H9 (cell line): ENCODE results near the gene MTNR1B. TPM values are rescaled to one million over a fixed set of nuclear protein-coding genes. Genes with fewer than 3 reads are reported as not detected.

Experiments used
- DNase-seq: peaks from one replicate; pipeline ENCODE4 v3.0.0-alpha.2; 2017
- H2AFZ ChIP-seq: one replicate; pipeline ENCODE4 v1.6.1; 2013; ENCODE audit warnings: mild to moderate bottlenecking, low read length, control low read depth, moderate library complexity
- H2AK5ac ChIP-seq: 2 replicates; pipeline ENCODE4 v1.6.1; 2013; ENCODE audit warnings: low read length, control low read depth, mixed read lengths; ENCODE audit not compliant: insufficient read length
- H2BK120ac ChIP-seq: one replicate; pipeline ENCODE4 v1.6.1; 2013; ENCODE audit warnings: low read depth, mild to moderate bottlenecking, low read length, control low read depth, inconsistent platforms; ENCODE audit not compliant: poor library complexity, severe bottlenecking
- H2BK12ac ChIP-seq: 2 replicates; pipeline ENCODE4 v1.6.1; 2013; ENCODE audit warnings: low read length, control low read depth, mixed read lengths, low read depth; ENCODE audit not compliant: insufficient read length
- H2BK15ac ChIP-seq: 2 replicates; pipeline ENCODE4 v1.6.1; 2013; ENCODE audit warnings: low read depth, low read length, control low read depth
- H2BK20ac ChIP-seq: one replicate; pipeline ENCODE4 v1.6.1; 2013; ENCODE audit warnings: low read depth, mild to moderate bottlenecking, low read length, control low read depth, inconsistent platforms; ENCODE audit not compliant: poor library complexity, severe bottlenecking
- H2BK5ac ChIP-seq: 2 replicates; pipeline ENCODE4 v1.6.1; 2013; ENCODE audit warnings: low read length, control low read depth, mixed read lengths; ENCODE audit not compliant: insufficient read length
- H3K14ac ChIP-seq: 2 replicates; pipeline ENCODE4 v1.6.1; 2013; ENCODE audit warnings: low read length, control low read depth; ENCODE audit not compliant: insufficient read depth
- H3K18ac ChIP-seq: 2 replicates; pipeline ENCODE4 v1.6.1; 2013; ENCODE audit warnings: low read depth, mild to moderate bottlenecking, mixed read lengths, low read length, control low read depth; ENCODE audit not compliant: insufficient read length
- H3K23ac ChIP-seq: 2 replicates; pipeline ENCODE4 v1.6.1; 2013; ENCODE audit warnings: low read length, control low read depth, mixed read lengths, low read depth; ENCODE audit not compliant: insufficient read length
- H3K23me2 ChIP-seq: 2 replicates; pipeline ENCODE4 v1.6.1; 2013; ENCODE audit warnings: low read depth, mild to moderate bottlenecking, mixed read lengths, low read length, control low read depth; ENCODE audit not compliant: insufficient read length, poor library complexity, severe bottlenecking
- H3K27ac ChIP-seq: 2 replicates; pipeline ENCODE4 v1.5.1; 2013; ENCODE audit warnings: low read length, control low read depth, mixed read lengths, low read depth; ENCODE audit not compliant: insufficient read length
- H3K27me3 ChIP-seq: 2 replicates; pipeline ENCODE4 v1.6.1; 2013; ENCODE audit warnings: low read length, control low read depth, inconsistent platforms; ENCODE audit not compliant: insufficient read depth
- H3K4ac ChIP-seq: 2 replicates; pipeline ENCODE4 v1.6.1; 2013; ENCODE audit warnings: low read depth, mild to moderate bottlenecking, control low read depth, inconsistent platforms, low read length, moderate library complexity
- H3K4me1 ChIP-seq: 2 replicates; pipeline ENCODE4 v1.6.1; 2013; ENCODE audit warnings: low read length, control low read depth, inconsistent platforms; ENCODE audit not compliant: insufficient read depth
- H3K4me2 ChIP-seq: 2 replicates; pipeline ENCODE4 v1.6.1; 2013; ENCODE audit warnings: low read length, control low read depth, mixed read lengths; ENCODE audit not compliant: insufficient read length, insufficient read depth
- H3K56ac ChIP-seq: 2 replicates; pipeline ENCODE4 v1.6.1; 2013; ENCODE audit warnings: low read depth, mild to moderate bottlenecking, mixed read lengths, low read length, control low read depth; ENCODE audit not compliant: insufficient read length
- H3K79me1 ChIP-seq: 2 replicates; pipeline ENCODE4 v1.6.1; 2013; ENCODE audit warnings: low read depth, mild to moderate bottlenecking, moderate library complexity, low read length, control low read depth, inconsistent platforms; ENCODE audit not compliant: insufficient read depth, poor library complexity, severe bottlenecking
- H3K79me2 ChIP-seq: 2 replicates; pipeline ENCODE4 v1.6.1; 2013; ENCODE audit warnings: low read length, control low read depth, inconsistent platforms; ENCODE audit not compliant: insufficient read depth
- H3K9ac ChIP-seq: 2 replicates; pipeline ENCODE4 v1.6.1; 2013; ENCODE audit warnings: low read length, control low read depth, mixed read lengths; ENCODE audit not compliant: insufficient read length; ENCODE audit errors: extremely low read depth
- H3K9me3 ChIP-seq: one replicate; pipeline ENCODE4 v1.6.1; 2013; ENCODE audit warnings: low read depth, low read length, inconsistent platforms; ENCODE audit not compliant: control insufficient read depth
- H3T11ph ChIP-seq: one replicate; pipeline ENCODE4 v1.6.1; 2013; ENCODE audit warnings: mild to moderate bottlenecking, low read length, control low read depth, inconsistent platforms
- H4K20me1 ChIP-seq: one replicate; pipeline ENCODE4 v1.6.1; 2013; ENCODE audit not compliant: control insufficient read depth, insufficient read length, insufficient read depth
- H4K5ac ChIP-seq: 2 replicates; pipeline ENCODE4 v1.6.1; 2013; ENCODE audit warnings: low read depth, mild to moderate bottlenecking, mixed read lengths, low read length, control low read depth; ENCODE audit not compliant: insufficient read length
- H4K8ac ChIP-seq: replicated peaks from 2 replicates; pipeline ENCODE4 v1.6.1; 2013; ENCODE audit warnings: low read length, control low read depth, mixed read lengths, low read depth; ENCODE audit not compliant: insufficient read length
- H4K91ac ChIP-seq: 2 replicates; pipeline ENCODE4 v1.6.1; 2013; ENCODE audit warnings: low read depth, mild to moderate bottlenecking, moderate library complexity, mixed read lengths, low read length, control low read depth; ENCODE audit not compliant: insufficient read length
- H3K27ac Mint-ChIP-seq, 3 experiments: 2 replicates in 2 of 3; 3 replicates in 1 of 3; pipeline ENCODE4 v1.8.0; 2020 to 2021; ENCODE audit warnings: mixed read lengths in 3 of 3, mild to moderate bottlenecking in 1 of 3, moderate library complexity in 1 of 3
- H3K27me3 Mint-ChIP-seq: 2 replicates; pipeline ENCODE4 v1.8.0; 2021; ENCODE audit warnings: low read depth, mild to moderate bottlenecking, moderate library complexity, mixed read lengths
- H3K36me3 Mint-ChIP-seq, 3 experiments: 2 replicates in 2 of 3; 3 replicates in 1 of 3; pipeline ENCODE4 v1.8.0; 2020 to 2021; ENCODE audit warnings: low read depth in 3 of 3, mixed read lengths in 3 of 3; ENCODE audit not compliant: insufficient read depth in 1 of 3
- H3K4me1 Mint-ChIP-seq, 2 experiments: 2 replicates each; pipeline ENCODE4 v1.8.0; 2020; ENCODE audit warnings: mixed read lengths in 2 of 2
- H3K4me3 Mint-ChIP-seq, 2 experiments: 2 replicates in 1 of 2; 3 replicates in 1 of 2; pipeline ENCODE4 v1.8.0; 2020 to 2021; ENCODE audit warnings: mild to moderate bottlenecking in 2 of 2, mixed read lengths in 2 of 2, moderate library complexity in 1 of 2
- H3K9me3 Mint-ChIP-seq, 2 experiments: 2 replicates in 1 of 2; 3 replicates in 1 of 2; pipeline ENCODE4 v1.8.0; 2020; ENCODE audit warnings: mild to moderate bottlenecking in 2 of 2, mixed read lengths in 2 of 2, moderate library complexity in 1 of 2
- WGBS: extraction: QIAGEN DNeasy Blood & Tissue Kit; methylation state at CpG from one replicate; pipeline ENCODE4 v1.1.7; 2013; ENCODE audit warnings: missing lambda C conversion rate, low lambda C conversion rate, mixed read lengths; ENCODE audit not compliant: insufficient read length; ENCODE audit errors: extremely low coverage; 5-methylcytosine and 5-hydroxymethylcytosine counted together
- total RNA-seq: library from RNA; stranded (reverse); gene quantifications from 2 replicates; pipeline ENCODE4 v1.2.1, GENCODE V29; 2021
- TF ChIP-seq, protein P1 (sequence below): fragments of 200-600 bp; sonication (generic); conservative IDR thresholded peaks from 3 replicates; pipeline ENCODE4 v1.8.0; 2021; ENCODE audit warnings: antibody characterized with exemption, mild to moderate bottlenecking

MTNR1B gene
- total RNA-seq, 1 experiment from 2014 or later: not detected

DNA sequence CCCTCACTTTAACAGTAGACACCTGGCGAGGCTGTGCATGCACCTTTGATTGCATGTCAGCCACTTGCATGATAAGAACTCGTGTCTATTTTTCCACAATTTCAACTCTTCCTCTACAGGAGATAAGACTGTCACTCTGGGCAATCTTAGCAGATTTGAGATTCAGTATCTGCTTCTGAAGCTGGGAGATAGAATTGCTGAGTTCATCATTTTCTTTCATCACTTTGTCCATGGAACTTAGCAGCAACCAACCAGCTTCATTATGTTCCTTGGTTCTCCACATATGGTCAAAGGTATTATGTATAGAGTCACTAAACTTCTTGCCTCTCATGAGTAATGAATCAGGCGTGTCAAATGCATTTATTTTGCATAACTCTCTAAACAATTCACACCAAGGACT lies 17.1 kb downstream of the MTNR1B start:
- peaks cover 8 to 10% of the 10 kb centered on the region in 2 experiments for H3K4me1 Mint-ChIP-seq
- Histone ChIP-seq H2BK15ac (no peak overlapping the region), H3K23ac (no peak overlapping the region), H3K9ac (no peak overlapping the region), H3K18ac (no peak overlapping the region), H3K9me3 (peaks cover 6% of the 10 kb centered on the region), H4K20me1 (no peaks in the 10 kb centered on the region), H2BK5ac (no peak overlapping the region), H2BK20ac (no peak overlapping the region), H3K4ac (no peak overlapping the region), H4K8ac (no peak overlapping the region), H4K91ac (no peak overlapping the region), H3K56ac (no peak overlapping the region), H2BK120ac (no peak overlapping the region), H3K23me2 (no peaks in the 10 kb centered on the region), H4K5ac (no peak overlapping the region), H3K27me3 (no peaks in the 10 kb centered on the region), H3K79me2 (no peaks in the 10 kb centered on the region), H2BK12ac (no peak overlapping the region), H3K4me1 (peaks cover 3% of the 10 kb centered on the region; the same call in 1 of the 2 replicates), H3T11ph (no peak overlapping the region), H2AK5ac (no peak overlapping the region), H3K79me1 (no peaks in the 10 kb centered on the region), H3K4me2 (no peak overlapping the region), H3K27ac (no peak overlapping the region), H2AFZ (no peak overlapping the region), H3K14ac (no peak overlapping the region)
- no peak overlapping the region for H3K4me3 Mint-ChIP-seq
- no peak overlapping the region for H3K27ac Mint-ChIP-seq
- no peaks in the 10 kb centered on the region for H3K27me3 Mint-ChIP-seq
- peaks cover 13 to 16% of the 10 kb centered on the region in 2 experiments for H3K9me3 Mint-ChIP-seq
- DNase-seq: no peak
- TF ChIP-seq, protein P1, sequence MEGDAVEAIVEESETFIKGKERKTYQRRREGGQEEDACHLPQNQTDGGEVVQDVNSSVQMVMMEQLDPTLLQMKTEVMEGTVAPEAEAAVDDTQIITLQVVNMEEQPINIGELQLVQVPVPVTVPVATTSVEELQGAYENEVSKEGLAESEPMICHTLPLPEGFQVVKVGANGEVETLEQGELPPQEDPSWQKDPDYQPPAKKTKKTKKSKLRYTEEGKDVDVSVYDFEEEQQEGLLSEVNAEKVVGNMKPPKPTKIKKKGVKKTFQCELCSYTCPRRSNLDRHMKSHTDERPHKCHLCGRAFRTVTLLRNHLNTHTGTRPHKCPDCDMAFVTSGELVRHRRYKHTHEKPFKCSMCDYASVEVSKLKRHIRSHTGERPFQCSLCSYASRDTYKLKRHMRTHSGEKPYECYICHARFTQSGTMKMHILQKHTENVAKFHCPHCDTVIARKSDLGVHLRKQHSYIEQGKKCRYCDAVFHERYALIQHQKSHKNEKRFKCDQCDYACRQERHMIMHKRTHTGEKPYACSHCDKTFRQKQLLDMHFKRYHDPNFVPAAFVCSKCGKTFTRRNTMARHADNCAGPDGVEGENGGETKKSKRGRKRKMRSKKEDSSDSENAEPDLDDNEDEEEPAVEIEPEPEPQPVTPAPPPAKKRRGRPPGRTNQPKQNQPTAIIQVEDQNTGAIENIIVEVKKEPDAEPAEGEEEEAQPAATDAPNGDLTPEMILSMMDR: no peak
- no CpG with 5 or more reads among the region's 3 CpGs for WGBS
- peaks cover 0 to 16% (median 4%) of the 10 kb centered on the region in 3 experiments; a peak in 5 of 7 replicates for H3K36me3 Mint-ChIP-seq
